HG02610 (cell line): Measurements from ENCODE around the gene NOTCH4.

Experiments used
- ATAC-seq: cut with Tn5 transposase; IDR thresholded peaks from one replicate; pipeline ENCODE4 v1.9.1; 2021; ENCODE audit warnings: mild to moderate bottlenecking, moderate library complexity; ENCODE audit not compliant: unreplicated experiment

Gene NOTCH4

GRCh38 chr6:32183030-32183429 is 40.8 kb downstream of the NOTCH4 start:
- no peak for ATAC-seq

DNA sequence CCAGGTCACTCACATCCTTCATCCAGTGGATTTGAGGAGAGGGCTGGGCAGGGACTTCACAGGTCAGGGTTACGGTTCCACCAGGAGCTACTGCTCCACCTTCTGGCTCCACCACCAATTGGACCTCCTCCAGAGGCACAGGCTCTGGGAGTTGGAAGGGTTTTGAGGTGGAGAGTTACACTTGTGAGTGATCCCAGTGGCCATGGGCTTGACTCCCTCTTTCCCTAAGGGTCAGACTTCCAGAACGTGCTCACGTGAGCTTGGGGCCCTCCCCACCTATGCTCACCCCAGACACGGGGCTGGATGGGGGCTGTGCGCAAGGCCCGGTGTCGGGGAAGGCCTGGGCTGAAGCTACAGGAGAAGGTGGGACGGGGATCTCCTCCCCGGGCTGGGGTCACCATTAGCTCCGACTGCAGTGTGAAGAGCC is 41.3 kb downstream of the NOTCH4 start:
- no peak for ATAC-seq

DNA sequence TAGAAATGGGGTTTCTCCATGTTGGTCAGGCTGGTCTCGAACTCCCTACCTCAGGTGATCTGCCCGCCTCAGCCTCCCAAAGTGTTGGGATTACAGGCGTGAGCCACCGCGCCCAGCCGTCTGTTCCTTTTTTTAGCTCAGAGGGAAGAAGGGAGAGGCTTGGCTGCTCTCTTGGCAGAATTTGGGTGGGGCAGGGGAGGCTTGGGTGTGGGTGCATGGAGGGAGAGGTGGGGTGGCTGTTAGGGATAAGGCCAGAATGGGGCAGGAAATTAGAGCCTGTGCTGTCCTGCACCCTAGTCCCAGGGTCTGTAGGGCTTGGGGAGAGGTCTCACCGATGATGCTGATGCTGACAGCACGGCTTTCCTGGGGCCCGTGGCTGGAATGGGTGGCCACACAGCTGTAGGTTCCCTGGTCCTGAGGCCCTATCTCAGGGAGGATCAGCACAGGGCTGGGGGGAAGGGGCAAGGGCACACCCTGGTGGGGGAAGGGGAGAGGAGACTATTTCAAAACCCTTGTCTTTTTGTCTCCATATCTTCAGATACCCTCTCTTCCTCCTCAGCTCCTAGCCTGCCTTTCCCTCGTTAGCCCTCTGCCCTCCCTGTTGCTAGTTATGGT is 41.8 kb downstream of the NOTCH4 start:
- ATAC-seq = no peak

GRCh38 chr6:32181148-32181702 is 42.6 kb downstream of the NOTCH4 start:
- no peak for ATAC-seq

- ATAC-seq = no peak
Observed at GRCh38 chr6:32179766-32180405, 44.0 kb downstream of the NOTCH4 start.

GRCh38 chr6:32178547-32179440 is 45.1 kb downstream of the NOTCH4 start:
- ATAC-seq = no peak

- ATAC-seq = peak; percentile 82
Observed at GRCh38 chr6:32177788-32178546, 45.9 kb downstream of the NOTCH4 start, which contains the start of gene RNF5. Gene RNF5 (plus strand): TSS chr6:32178405. CDS start chr6:32178512, 107 bp downstream.

DNA sequence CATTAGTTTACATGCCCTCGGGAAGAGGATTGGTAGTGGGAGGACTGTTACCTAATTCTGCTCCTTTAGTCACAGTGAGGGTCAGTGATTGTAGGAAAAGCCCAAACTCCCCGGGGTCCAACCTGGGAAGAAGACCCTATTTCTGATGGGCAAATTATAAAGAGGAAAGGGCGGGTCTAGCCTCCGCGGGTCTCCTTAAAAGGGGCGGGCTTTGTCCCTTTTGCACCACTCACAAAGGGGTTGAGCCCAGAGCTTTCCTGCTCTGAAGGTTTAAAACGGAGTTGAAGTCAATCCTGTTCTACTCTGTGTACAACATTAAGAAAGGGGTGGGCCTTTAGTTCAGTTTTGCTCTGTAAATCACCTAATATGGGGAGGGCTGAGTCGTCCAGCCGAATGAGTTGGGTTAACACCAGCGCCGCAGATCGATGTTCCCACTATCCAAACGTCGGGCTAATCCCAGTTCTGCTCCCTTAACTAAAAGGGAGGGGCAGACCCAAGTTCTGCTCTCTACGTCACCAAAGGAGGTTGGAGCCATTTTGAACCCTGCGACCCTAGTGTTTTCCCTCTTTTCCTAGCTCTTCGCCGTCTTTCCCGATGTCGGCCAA is 46.6 kb downstream of the NOTCH4 start:
- ATAC-seq = no peak

DNA sequence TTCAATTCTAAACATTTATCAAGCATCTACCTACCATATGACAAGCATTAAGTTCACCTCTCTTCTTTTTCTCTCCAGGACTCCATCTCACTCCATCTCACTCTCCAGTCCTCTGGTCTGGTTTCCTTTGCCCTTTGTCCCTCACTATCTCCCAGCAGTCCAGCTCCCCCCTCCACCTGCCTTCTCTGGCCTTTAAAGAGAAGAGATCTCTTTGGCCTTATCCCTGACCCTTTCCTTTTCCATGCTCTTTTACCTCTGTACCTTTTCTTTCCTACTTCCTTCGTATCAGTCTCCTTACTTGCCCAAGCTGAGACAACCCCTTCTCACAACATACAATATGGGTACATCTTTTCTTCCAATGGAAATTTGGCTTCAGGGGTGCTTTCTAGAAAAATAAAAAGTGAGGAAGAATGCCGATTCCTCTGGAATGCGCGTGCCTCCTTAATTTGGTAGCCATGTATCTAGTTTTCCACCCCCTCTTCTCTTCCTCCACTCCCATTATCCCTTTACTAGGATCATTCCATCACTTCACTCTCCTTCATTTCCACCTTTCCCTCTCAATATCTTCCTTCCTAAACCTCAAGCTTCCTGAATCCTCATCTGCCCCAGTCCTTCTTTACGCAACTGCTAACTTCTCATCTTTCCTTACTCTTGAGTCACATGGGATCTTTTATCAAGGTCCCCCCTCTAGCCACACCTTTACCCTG is 47.2 kb downstream of the NOTCH4 start:
- no peak for ATAC-seq

DNA sequence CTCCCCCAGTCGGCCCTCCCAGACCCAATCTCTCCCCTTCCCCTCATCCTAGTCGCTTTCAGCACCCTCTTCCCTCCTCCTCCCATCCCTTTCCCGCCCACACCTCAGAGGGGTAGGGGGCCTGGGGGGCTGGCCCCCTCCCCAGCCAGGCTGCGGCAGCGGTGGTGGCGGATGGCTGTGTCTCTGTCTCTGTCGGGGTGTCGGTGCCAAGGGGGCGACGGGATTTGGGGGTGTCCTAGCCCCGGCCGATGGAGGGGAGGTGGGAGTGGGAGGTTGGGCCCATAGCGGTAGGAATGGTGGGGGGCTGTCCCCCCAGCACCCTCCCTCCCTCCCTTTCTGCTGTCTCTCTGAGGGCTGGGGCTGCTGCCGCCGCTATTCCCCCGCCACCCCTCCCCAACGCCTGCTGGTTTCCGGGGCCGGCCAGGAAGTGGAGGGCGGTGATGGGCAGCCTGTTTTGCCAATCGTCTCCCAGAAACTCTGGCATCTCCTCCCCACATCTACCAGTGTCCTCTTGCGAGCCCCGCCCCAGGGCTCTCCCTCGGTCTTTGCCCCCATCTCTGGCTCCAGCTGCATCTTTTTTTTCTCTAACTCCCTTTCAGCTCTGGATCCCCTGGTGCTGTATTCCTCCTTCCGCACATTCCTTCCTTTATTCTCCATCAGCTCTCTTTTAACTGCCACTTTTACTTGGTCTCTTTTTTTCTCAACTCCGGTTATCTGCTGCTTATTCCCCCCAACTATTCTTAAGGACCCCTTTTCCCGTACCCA is 48.0 kb downstream of the NOTCH4 start, which contains the start of gene AGPAT1:
Gene AGPAT1 (minus strand): TSS at position 374 of the 765 bp plus-strand sequence. CDS start 4,588 bp downstream, outside the sequence.
- ATAC-seq = peak; percentile 48

- ATAC-seq = no peak
Observed at GRCh38 chr6:32175322-32175710, 48.6 kb downstream of the NOTCH4 start.

- ATAC-seq = no peak
Observed at GRCh38 chr6:32174416-32174815, 49.5 kb downstream of the NOTCH4 start.

DNA sequence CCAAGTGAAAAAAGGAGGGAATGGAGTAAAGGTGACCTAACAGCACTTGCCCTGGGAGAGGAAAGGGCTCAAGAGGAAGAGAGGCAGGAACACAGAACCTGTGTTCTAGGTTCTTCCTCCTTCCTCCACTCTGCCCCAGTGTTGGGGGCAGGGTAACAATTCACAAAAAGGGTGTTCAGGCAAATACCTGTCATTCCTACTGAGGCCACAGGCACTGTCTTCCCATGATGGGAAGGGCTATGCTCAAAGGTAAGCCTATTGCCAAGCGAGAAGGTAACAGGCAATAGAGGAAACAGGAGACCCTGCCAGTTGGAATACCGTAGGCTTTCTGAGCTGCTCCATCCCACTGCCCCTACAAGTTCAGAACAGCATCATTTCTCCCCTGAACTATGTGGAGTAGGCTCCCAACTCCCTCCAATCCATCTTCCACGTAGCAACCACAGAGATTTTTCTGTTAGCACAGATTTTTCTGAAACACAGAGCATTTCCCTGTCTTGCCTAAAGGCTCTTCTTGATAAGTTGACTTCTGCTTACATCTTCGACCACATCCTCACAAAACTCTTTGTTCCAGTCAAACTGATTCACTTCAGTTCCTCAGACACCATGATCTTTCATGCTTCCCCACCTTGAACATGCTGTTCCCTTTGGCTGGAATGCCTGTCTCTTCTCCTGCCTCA is 50.7 kb downstream of the NOTCH4 start:
- ATAC-seq = no peak

DNA sequence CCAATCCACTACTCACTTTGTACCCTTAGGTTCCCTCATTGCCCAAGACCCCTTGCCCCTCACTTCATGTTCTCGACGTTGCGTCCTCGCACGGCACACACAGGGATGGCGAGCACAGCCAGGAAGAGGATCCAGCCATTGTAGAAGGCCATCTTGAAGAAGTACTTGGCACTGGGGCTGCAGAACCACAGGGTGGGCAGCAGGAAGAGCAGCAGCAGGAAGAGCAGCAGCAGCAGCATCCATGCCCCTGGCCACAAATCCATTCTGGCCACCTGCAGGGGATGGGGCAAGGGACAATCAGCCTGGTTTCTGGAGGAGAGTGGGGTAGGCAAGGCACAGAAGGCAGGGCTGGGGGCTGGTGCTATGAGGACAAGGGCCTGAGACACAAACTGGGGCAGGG is 52.6 kb downstream of the NOTCH4 start:
- no peak for ATAC-seq

- no peak for ATAC-seq
Observed at GRCh38 chr6:32170294-32170693, 53.6 kb downstream of the NOTCH4 start.

- no peak for ATAC-seq
Observed at GRCh38 chr6:32168807-32169591, 54.9 kb downstream of the NOTCH4 start.

DNA sequence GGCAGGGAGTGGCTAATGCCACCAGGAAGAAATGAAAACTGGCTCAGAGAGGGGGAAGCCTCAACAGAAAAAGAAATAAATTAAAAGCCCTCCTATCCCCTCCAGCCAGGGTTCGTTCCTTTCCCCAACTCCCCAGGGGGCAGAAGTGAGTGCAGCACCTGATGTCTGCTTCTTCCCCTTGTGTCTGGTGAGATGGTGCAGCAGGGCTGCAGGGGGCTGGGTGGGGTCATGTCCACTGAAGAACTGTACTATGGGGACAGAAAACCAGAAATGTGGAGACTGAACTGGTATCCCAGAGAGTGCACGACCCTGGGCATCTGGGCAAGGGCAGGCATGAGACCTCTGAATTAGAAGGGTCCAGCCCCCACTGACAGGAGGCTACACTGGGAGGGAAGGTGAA is 55.5 kb downstream of the NOTCH4 start:
- ATAC-seq = no peak
